H9 (cell line): Measurements from ENCODE around the gene IGSF10. TPM values are rescaled to one million over a fixed set of nuclear protein-coding genes. Genes with fewer than 3 reads are reported as not detected.

Experiments used
- DNase-seq: peaks from one replicate; pipeline ENCODE4 v3.0.0-alpha.2; 2017
- H2AFZ ChIP-seq: one replicate; pipeline ENCODE4 v1.6.1; 2013; ENCODE audit warnings: mild to moderate bottlenecking, low read length, control low read depth, moderate library complexity
- H2AK5ac ChIP-seq: 2 replicates; pipeline ENCODE4 v1.6.1; 2013; ENCODE audit warnings: low read length, control low read depth, mixed read lengths; ENCODE audit not compliant: insufficient read length
- H2BK120ac ChIP-seq: one replicate; pipeline ENCODE4 v1.6.1; 2013; ENCODE audit warnings: low read depth, mild to moderate bottlenecking, low read length, control low read depth, inconsistent platforms; ENCODE audit not compliant: poor library complexity, severe bottlenecking
- H2BK12ac ChIP-seq: 2 replicates; pipeline ENCODE4 v1.6.1; 2013; ENCODE audit warnings: low read length, control low read depth, mixed read lengths, low read depth; ENCODE audit not compliant: insufficient read length
- H2BK15ac ChIP-seq: 2 replicates; pipeline ENCODE4 v1.6.1; 2013; ENCODE audit warnings: low read depth, low read length, control low read depth
- H2BK20ac ChIP-seq: one replicate; pipeline ENCODE4 v1.6.1; 2013; ENCODE audit warnings: low read depth, mild to moderate bottlenecking, low read length, control low read depth, inconsistent platforms; ENCODE audit not compliant: poor library complexity, severe bottlenecking
- H2BK5ac ChIP-seq: 2 replicates; pipeline ENCODE4 v1.6.1; 2013; ENCODE audit warnings: low read length, control low read depth, mixed read lengths; ENCODE audit not compliant: insufficient read length
- H3K14ac ChIP-seq: 2 replicates; pipeline ENCODE4 v1.6.1; 2013; ENCODE audit warnings: low read length, control low read depth; ENCODE audit not compliant: insufficient read depth
- H3K18ac ChIP-seq: 2 replicates; pipeline ENCODE4 v1.6.1; 2013; ENCODE audit warnings: low read depth, mild to moderate bottlenecking, mixed read lengths, low read length, control low read depth; ENCODE audit not compliant: insufficient read length
- H3K23ac ChIP-seq: 2 replicates; pipeline ENCODE4 v1.6.1; 2013; ENCODE audit warnings: low read length, control low read depth, mixed read lengths, low read depth; ENCODE audit not compliant: insufficient read length
- H3K23me2 ChIP-seq: 2 replicates; pipeline ENCODE4 v1.6.1; 2013; ENCODE audit warnings: low read depth, mild to moderate bottlenecking, mixed read lengths, low read length, control low read depth; ENCODE audit not compliant: insufficient read length, poor library complexity, severe bottlenecking
- H3K27ac ChIP-seq: 2 replicates; pipeline ENCODE4 v1.5.1; 2013; ENCODE audit warnings: low read length, control low read depth, mixed read lengths, low read depth; ENCODE audit not compliant: insufficient read length
- H3K27me3 ChIP-seq: 2 replicates; pipeline ENCODE4 v1.6.1; 2013; ENCODE audit warnings: low read length, control low read depth, inconsistent platforms; ENCODE audit not compliant: insufficient read depth
- H3K4ac ChIP-seq: 2 replicates; pipeline ENCODE4 v1.6.1; 2013; ENCODE audit warnings: low read depth, mild to moderate bottlenecking, control low read depth, inconsistent platforms, low read length, moderate library complexity
- H3K4me1 ChIP-seq: 2 replicates; pipeline ENCODE4 v1.6.1; 2013; ENCODE audit warnings: low read length, control low read depth, inconsistent platforms; ENCODE audit not compliant: insufficient read depth
- H3K4me2 ChIP-seq: 2 replicates; pipeline ENCODE4 v1.6.1; 2013; ENCODE audit warnings: low read length, control low read depth, mixed read lengths; ENCODE audit not compliant: insufficient read length, insufficient read depth
- H3K56ac ChIP-seq: 2 replicates; pipeline ENCODE4 v1.6.1; 2013; ENCODE audit warnings: low read depth, mild to moderate bottlenecking, mixed read lengths, low read length, control low read depth; ENCODE audit not compliant: insufficient read length
- H3K79me1 ChIP-seq: 2 replicates; pipeline ENCODE4 v1.6.1; 2013; ENCODE audit warnings: low read depth, mild to moderate bottlenecking, moderate library complexity, low read length, control low read depth, inconsistent platforms; ENCODE audit not compliant: insufficient read depth, poor library complexity, severe bottlenecking
- H3K79me2 ChIP-seq: 2 replicates; pipeline ENCODE4 v1.6.1; 2013; ENCODE audit warnings: low read length, control low read depth, inconsistent platforms; ENCODE audit not compliant: insufficient read depth
- H3K9ac ChIP-seq: 2 replicates; pipeline ENCODE4 v1.6.1; 2013; ENCODE audit warnings: low read length, control low read depth, mixed read lengths; ENCODE audit not compliant: insufficient read length; ENCODE audit errors: extremely low read depth
- H3K9me3 ChIP-seq: one replicate; pipeline ENCODE4 v1.6.1; 2013; ENCODE audit warnings: low read depth, low read length, inconsistent platforms; ENCODE audit not compliant: control insufficient read depth
- H3T11ph ChIP-seq: one replicate; pipeline ENCODE4 v1.6.1; 2013; ENCODE audit warnings: mild to moderate bottlenecking, low read length, control low read depth, inconsistent platforms
- H4K20me1 ChIP-seq: one replicate; pipeline ENCODE4 v1.6.1; 2013; ENCODE audit not compliant: control insufficient read depth, insufficient read length, insufficient read depth
- H4K5ac ChIP-seq: 2 replicates; pipeline ENCODE4 v1.6.1; 2013; ENCODE audit warnings: low read depth, mild to moderate bottlenecking, mixed read lengths, low read length, control low read depth; ENCODE audit not compliant: insufficient read length
- H4K8ac ChIP-seq: replicated peaks from 2 replicates; pipeline ENCODE4 v1.6.1; 2013; ENCODE audit warnings: low read length, control low read depth, mixed read lengths, low read depth; ENCODE audit not compliant: insufficient read length
- H4K91ac ChIP-seq: 2 replicates; pipeline ENCODE4 v1.6.1; 2013; ENCODE audit warnings: low read depth, mild to moderate bottlenecking, moderate library complexity, mixed read lengths, low read length, control low read depth; ENCODE audit not compliant: insufficient read length
- H3K27ac Mint-ChIP-seq, 3 experiments: 2 replicates in 2 of 3; 3 replicates in 1 of 3; pipeline ENCODE4 v1.8.0; 2020 to 2021; ENCODE audit warnings: mixed read lengths in 3 of 3, mild to moderate bottlenecking in 1 of 3, moderate library complexity in 1 of 3
- H3K27me3 Mint-ChIP-seq: 2 replicates; pipeline ENCODE4 v1.8.0; 2021; ENCODE audit warnings: low read depth, mild to moderate bottlenecking, moderate library complexity, mixed read lengths
- H3K36me3 Mint-ChIP-seq, 3 experiments: 2 replicates in 2 of 3; 3 replicates in 1 of 3; pipeline ENCODE4 v1.8.0; 2020 to 2021; ENCODE audit warnings: low read depth in 3 of 3, mixed read lengths in 3 of 3; ENCODE audit not compliant: insufficient read depth in 1 of 3
- H3K4me1 Mint-ChIP-seq, 2 experiments: 2 replicates each; pipeline ENCODE4 v1.8.0; 2020; ENCODE audit warnings: mixed read lengths in 2 of 2
- H3K4me3 Mint-ChIP-seq, 2 experiments: 2 replicates in 1 of 2; 3 replicates in 1 of 2; pipeline ENCODE4 v1.8.0; 2020 to 2021; ENCODE audit warnings: mild to moderate bottlenecking in 2 of 2, mixed read lengths in 2 of 2, moderate library complexity in 1 of 2
- H3K9me3 Mint-ChIP-seq, 2 experiments: 2 replicates in 1 of 2; 3 replicates in 1 of 2; pipeline ENCODE4 v1.8.0; 2020; ENCODE audit warnings: mild to moderate bottlenecking in 2 of 2, mixed read lengths in 2 of 2, moderate library complexity in 1 of 2
- CTCF ChIP-seq: fragments of 200-600 bp; sonication (generic); conservative IDR thresholded peaks from 3 replicates; pipeline ENCODE4 v1.8.0; 2021; ENCODE audit warnings: antibody characterized with exemption, mild to moderate bottlenecking
- WGBS: extraction: QIAGEN DNeasy Blood & Tissue Kit; methylation state at CpG from one replicate; pipeline ENCODE4 v1.1.7; 2013; ENCODE audit warnings: missing lambda C conversion rate, low lambda C conversion rate, mixed read lengths; ENCODE audit not compliant: insufficient read length; ENCODE audit errors: extremely low coverage; 5-methylcytosine and 5-hydroxymethylcytosine counted together
- total RNA-seq: library from RNA; stranded (reverse); gene quantifications from 2 replicates; pipeline ENCODE4 v1.2.1, GENCODE V29; 2021

IGSF10 gene
- total RNA-seq, 1 experiment from 2014 or later: 0.20 TPM

DNA sequence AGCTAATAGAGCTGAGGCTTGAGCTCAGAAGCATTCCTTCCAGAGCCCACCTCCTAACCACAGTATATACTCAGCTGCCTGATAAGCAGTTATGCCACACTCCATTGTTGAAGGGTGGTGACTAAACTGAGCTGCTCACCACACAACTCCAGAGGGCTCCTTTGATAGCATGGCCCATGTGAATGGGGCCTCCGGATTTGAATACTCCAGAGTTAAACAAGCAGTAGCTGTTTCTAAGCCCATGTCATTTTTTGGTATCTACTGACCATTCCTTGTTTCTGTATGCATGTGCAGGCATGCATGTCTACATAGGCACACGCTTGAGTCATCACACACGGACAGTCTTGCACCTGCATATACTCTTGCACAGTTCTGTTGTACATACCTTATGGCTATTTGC, 28.9 kb downstream of the IGSF10 start:
- H3K4me2 ChIP-seq: no peak overlapping the region
- no peak overlapping the region for H4K5ac ChIP-seq
- no peak overlapping the region for H3K14ac ChIP-seq
- 0 out of 2 replicates have a peak, but pooled peaks cover 6% of the 10 kb centered on the region for H3K4me1 ChIP-seq
- H2AFZ ChIP-seq: no peak overlapping the region
- no peak overlapping the region for H2AK5ac ChIP-seq
- no peak overlapping the region for H2BK20ac ChIP-seq
- no peaks in the 10 kb centered on the region for H3K79me2 ChIP-seq
- no peaks in the 10 kb centered on the region for H3K79me1 ChIP-seq
- H3K23me2 ChIP-seq: no peaks in the 10 kb centered on the region
- peaks cover 10 to 24% (median 15%) of the 10 kb centered on the region in 3 experiments for H3K36me3 Mint-ChIP-seq
- no peaks in the 10 kb centered on the region; the same call in none of the 2 replicates for H3K27me3 Mint-ChIP-seq
- no peak overlapping the region for H2BK120ac ChIP-seq
- H3K23ac ChIP-seq: no peak overlapping the region
- H2BK5ac ChIP-seq: no peak overlapping the region
- no peak overlapping the region for H3K27ac ChIP-seq
- H2BK15ac ChIP-seq: no peak overlapping the region
- TF ChIP-seq CTCF: no peak
- H3K9me3 Mint-ChIP-seq: peaks cover 0 to 5% of the 10 kb centered on the region in 2 experiments; a peak in 3 of 5 replicates
- H3K4me1 Mint-ChIP-seq: peaks cover 24 to 25% of the 10 kb centered on the region in 2 experiments
- H3K9ac ChIP-seq: no peak overlapping the region
- H2BK12ac ChIP-seq: no peak overlapping the region
- H3K18ac ChIP-seq: no peak overlapping the region
- no peaks in the 10 kb centered on the region for H4K20me1 ChIP-seq
- no peak overlapping the region for H4K91ac ChIP-seq
- H3T11ph ChIP-seq: no peak overlapping the region
- H3K27ac Mint-ChIP-seq: no peak overlapping the region
- H3K4me3 Mint-ChIP-seq: no peak overlapping the region
- no peak overlapping the region for H4K8ac ChIP-seq
- H3K9me3 ChIP-seq: no peaks in the 10 kb centered on the region
- no peak overlapping the region for H3K56ac ChIP-seq
- H3K4ac ChIP-seq: no peak overlapping the region
- no peaks in the 10 kb centered on the region; the same call in 1 of the 2 replicates for H3K27me3 ChIP-seq
- DNase-seq: no peak
- WGBS: no CpG with 5 or more reads among the region's 3 CpGs
